Right lobe of liver (tissue), 4 donors: ENCODE measurements around the gene SERP2.

ENCODE experiments used
- CTCF ChIP-seq, 4 donors: fragments of 200-600 bp in 3 of 4; fragments of 450-650 bp in 1 of 4; IDR thresholded peaks; one replicate each; pipeline versions ENCODE4 v1.5.1 to v1.8.0; 2016 to 2022; ENCODE audit warnings: antibody characterized with exemption in 4 of 4, mild to moderate bottlenecking in 2 of 4
- POLR2A ChIP-seq: fragments of 450-650 bp; IDR thresholded peaks from one replicate; pipeline ENCODE4 v1.6.1; 2017; ENCODE audit warnings: antibody characterized with exemption, mild to moderate bottlenecking
- donor health status: DM: no; HTN: no; CAD: no.
- donor health status: DM: no; HTN: no; CAD: no.
- donor health status: DM: no; HTN: yes; CAD: no.

GRCh38 chr13:44420376-44421220 is 47.0 kb downstream of the SERP2 start:
- TF ChIP-seq POLR2A (no peak), CTCF (IDR thresholded peaks at IDR 0.05) (no peak)
